ENCODE results near the gene LRMDA.

Gene LRMDA

DNA sequence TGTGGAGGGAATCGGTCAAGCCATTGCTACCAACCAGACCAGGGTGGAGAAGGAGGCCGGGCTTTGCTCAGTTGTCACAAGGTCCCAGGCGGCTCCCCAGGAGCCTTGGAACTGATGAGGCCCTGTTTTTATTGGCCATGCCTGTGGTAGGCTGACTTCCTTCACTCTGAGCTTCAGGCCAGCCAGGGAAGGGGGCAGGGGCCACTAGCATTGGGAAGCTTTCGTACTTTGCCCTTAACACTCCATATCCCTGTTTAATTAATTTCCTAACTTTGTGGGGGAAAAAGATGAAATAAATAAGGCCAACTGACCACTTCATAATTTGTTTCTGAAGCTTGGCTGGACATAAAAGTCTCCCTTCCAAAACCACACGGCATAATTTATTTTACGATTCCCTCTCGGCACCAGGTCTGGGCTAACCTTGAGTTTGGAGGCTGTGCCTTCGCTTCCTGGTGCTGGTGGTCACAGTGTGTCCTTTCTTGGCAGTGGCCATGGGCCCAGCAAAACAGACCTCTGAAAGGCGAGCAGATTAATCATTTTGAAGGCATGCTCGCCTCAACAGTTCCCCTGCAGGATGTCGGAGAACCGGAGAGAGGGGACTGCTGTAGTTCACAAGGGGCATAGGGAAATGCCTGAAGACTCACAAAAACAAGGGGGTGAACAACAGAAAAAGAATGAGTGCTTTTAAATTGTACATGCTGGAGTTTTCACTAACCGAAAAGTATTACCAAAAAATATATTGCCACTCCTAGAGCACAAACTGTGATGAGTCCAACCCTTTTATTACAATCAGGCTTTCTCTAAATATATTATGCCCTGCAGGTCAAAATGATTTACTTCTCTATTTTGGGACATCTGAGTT is 966.0 kb downstream of the LRMDA start:
- DNase-seq: no peak

DNA sequence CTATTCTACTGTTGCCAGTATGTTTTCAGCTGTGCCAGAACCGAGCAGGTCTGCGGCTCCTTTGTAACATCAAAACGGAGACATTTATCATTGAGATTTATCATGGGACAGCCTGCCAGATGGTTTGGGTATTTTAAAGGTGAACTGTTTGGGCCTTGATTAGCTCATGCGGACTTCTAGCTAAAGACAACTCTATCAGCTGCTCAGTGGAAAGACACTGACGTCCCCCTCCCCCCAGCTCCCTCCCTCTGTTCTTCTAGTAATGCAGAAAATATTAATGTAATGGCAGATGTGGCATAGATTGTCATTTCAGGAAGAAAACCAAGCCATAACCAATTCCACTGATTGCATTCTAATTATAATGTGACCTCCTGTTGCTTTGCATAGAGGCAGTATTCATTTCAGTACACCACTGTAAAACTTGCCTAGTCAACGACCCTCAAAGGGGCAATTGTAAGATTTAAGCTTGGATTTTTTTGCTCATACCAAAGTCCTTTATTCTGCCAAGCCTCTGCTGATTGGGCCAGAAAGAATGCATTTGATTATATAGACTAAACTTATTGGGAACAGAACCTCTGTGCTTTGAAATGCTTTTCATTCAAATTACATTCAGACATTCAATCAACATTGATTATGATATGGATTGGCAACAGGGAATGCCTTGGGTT is 966.8 kb downstream of the LRMDA start:
- no peak for DNase-seq

DNA sequence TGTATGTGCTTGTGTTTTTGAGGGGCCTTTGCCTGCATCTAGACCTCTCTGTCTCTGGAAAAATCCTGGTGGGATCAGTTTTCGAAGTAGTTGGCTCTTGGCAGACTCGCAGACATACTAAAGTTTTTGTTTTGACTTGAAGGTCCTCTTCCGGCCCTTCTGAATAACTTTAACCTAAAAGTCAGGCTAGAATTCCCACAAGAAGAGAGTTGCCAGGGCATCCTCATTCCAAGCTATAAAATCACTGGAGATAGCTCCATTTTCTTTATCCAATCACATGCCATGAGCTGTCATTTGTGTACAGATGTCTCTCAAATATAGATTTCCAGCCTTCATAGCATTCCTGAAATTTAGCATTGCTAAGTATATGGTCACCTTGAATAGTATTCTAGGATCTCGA is 967.8 kb downstream of the LRMDA start:
- DNase-seq: no peak

DNA sequence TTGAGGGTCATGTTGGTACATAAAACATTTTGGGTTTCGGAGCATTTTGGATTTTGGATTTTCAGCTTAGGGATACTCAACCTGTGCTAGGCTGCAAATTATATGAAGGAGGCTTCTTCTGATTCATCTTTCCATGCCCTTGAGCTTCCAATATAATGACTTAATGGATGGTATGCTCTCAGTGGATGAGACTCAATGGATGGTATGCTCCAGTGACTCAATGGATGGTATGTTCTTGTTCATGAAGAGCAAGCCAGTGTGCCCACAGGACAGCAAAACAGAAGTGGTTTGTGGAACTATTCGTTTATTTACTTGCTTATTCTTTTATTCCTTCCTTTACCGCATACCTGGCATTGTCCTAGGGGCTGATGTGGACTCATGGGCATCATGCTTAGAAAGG is 969.6 kb downstream of the LRMDA start:
- DNase-seq: no peak

DNA sequence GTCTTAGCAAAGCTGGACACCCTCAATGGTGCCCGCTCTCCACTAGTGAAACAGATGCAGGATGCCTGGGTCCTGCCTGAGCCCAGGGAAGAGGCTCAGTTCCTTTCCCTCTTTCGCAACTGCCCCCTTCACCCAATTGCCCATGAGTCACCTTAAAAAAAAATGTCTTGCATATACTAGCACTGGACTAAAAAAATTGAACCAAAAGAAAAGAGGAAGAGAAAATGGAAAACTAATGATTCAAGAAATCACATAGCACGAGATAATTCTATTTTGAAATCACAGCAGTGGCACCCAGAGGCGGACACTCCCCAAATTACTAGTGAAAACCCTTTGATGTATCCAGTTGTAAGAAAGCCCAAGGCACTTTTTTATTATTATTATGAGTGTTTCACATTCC is 972.5 kb downstream of the LRMDA start:
- no peak for DNase-seq

DNA sequence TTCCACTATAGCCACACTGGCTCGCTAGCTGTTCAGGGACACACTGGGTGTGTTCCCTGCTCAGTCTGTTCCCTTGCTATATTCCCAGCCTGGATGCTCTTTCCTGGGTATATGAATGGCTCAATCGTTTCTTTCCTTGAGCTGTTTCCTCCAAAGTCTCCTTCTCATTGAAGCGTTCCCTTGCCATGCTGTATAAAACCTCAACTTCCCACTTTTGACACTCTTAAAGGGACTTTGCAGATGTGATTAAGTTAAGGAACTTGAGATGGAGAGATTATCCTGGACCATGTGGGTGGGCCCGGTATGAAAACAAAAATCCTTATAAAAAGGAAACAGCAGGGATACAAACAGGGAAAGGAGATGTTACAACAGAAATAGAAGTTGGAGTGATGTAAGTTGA is 973.1 kb downstream of the LRMDA start:
- no peak for DNase-seq

DNA sequence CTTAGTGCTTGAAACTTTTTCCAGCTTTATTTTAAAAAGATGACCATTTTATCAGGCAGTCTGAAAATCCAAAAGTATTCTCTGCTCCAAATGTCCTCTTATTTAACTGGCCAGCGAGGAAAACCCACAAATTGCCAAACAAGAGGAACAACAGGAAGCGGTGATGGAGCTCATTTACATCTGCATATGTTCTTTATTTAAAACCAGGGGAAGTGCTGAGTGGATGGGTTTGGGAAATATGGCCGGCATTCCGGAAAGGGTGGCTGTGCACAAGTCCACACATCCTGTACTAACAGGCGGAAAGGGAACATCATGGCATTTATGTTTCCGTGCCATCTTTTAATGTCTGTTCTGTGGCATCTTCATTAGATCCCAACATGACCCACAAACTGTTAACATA is 974.5 kb downstream of the LRMDA start:
- DNase-seq: no peak

DNA sequence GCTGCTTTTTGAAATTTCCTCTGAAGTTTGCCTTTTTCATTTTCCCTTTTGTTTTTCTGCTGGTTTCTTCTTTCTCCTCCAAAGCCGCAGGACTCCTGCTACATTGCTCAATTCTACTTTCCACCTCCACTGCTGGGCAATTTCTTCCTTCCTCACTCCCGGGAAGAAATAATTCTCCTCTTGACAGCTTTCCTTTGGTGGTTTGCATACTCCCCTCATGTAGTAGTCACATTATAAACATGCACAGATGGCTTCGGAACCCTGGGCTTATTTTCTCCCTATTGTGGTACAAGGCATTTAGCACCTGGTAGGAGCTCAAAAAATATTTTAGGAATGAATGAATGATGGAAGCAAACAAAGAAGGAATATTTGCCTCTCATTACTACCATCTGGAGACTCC is 977.2 kb downstream of the LRMDA start:
- DNase-seq: no peak

DNA sequence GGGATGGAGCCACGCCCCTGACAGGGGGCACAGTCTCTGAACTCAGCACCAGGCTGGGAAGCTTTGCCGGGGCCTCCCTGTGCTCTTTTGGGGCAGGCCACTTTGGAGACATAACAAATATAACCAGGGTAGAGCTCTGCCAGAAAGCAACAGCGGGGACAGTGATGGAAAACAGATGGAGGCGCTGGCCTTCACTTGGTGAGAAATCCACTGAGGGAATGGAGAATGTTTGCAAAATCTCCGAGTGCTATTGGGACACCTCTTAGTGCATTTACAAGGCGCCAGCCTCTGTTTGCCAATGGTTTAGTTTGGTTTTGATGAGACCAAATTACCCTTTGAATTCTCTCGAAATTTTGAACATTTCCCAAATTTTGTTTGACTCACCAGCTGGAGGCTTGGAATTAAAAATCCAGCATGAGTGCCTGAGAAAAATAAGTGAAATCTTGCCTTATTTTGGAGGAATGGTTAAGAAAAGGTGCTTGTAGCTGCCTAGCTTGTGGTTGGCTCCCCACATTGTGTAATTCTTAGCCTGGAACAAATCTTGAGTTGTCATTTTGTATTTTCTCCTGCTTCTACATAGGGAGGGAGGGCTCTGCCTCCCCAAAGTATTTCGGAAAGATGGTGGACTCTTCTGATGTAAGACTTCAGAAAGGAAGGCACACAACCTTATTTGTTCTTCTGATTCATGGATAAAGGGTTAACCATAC is 980.5 kb downstream of the LRMDA start:
- no peak for DNase-seq

DNA sequence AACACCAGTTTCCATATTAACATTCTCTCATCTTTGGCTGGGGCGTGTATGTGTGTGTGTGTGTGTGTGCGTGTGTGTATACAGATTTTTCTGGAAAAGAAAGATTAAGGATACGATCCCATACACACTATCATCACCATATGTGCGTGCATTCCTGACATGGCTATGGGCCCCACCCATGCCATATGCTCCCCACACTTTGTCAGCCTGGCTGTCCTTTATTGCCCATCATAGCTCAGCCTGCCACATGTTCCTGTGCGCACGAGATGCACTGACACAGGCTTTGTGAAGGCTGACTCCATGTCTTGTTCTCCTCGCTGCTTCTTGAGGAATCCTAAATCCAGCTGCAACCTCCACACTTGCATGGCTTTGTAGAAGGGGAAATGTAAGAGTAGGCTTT is 984.1 kb downstream of the LRMDA start:
- no peak for DNase-seq

DNA sequence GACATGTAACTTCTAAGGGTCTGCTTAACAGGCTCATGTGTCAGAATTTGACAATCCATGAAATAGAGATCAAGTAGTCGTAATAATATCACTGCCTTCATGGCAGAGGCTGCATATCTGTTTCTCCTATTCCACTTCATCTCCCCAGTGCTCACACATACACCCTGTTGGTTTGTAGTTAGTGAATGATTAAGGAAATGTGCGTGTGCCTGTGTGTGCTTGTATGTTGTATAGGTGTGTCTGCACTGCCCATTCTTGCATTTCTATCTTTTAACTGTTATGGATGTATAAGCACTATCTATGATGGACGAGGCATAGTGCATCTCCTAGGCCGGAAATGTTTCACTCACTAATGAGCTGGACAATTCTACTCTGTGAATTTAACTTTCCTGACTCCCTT is 985.2 kb downstream of the LRMDA start:
- no peak for DNase-seq

DNA sequence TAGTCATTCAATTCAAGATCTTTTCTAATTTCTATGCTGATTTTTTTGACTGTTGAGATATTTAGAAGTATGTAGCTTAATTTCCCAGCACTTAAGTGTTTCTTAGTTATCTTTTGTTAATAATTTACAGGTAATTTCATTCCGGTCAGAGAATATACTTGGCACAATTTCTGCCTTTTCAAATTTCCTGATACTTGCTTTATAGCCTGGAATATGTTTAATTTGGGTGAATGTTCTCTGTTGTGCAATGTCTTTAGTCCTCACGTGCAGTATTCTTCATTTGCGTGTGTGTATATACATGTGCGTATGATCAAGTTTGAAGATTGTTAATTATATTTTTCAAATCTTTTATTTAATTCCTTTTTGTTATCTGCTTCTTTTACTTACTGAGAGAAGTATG is 989.3 kb downstream of the LRMDA start:
- DNase-seq: no peak

DNA sequence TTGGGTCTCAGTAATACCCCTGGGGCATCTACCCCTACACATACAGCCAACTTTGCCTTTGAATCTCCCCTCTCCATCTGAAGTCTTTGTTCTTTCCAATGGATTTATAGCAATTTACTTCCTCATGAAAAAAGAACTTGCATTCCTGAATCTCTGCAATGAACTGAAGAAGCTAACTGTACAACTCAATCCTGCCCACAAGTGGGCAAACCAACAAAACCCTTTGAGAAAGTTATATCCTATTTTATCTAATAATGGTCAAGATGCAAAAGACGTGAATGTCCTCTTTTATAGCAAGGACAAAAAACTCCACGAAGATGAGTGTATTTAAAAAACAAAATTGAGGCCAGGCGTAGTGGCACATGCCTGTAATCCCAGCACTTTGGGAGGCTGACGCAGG is 991.3 kb downstream of the LRMDA start:
- DNase-seq: no peak

DNA sequence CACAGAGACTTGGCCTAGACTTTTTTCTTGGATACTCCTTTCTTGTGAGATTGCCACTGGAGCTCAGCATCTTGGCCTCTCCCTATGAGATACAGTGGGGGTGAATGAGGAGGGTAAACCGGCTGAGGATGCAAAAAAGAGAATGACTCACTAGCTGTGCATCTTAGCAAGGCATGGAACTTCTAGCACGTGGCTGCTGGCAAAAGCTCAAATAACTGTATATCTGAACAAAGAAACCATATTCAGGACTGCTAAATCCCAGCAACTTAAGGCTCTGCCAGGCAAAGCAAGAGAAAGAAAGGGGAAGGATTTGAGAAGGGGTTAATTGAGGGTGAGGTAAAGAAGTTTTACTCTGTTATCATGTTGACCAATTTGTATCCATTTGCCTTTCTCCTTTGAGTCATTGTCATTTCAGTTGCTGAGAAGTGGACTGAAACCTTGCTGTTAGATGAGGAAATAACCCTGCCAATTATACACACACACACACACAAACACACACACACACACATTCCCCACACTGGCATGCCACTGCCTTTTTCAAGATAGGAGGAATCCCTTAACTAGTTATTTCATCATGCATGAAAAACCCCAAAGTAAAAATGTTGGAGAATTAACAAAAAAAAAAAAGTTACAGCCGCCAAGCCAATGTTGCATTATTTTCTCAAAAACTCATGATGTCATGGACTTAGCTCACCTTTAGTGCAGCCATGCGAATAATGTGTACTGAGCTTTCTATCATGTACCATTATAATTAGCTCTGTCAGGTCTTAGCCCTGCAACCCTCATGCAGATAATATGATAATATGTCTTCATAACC is 997.3 kb downstream of the LRMDA start:
- no peak for DNase-seq

DNA sequence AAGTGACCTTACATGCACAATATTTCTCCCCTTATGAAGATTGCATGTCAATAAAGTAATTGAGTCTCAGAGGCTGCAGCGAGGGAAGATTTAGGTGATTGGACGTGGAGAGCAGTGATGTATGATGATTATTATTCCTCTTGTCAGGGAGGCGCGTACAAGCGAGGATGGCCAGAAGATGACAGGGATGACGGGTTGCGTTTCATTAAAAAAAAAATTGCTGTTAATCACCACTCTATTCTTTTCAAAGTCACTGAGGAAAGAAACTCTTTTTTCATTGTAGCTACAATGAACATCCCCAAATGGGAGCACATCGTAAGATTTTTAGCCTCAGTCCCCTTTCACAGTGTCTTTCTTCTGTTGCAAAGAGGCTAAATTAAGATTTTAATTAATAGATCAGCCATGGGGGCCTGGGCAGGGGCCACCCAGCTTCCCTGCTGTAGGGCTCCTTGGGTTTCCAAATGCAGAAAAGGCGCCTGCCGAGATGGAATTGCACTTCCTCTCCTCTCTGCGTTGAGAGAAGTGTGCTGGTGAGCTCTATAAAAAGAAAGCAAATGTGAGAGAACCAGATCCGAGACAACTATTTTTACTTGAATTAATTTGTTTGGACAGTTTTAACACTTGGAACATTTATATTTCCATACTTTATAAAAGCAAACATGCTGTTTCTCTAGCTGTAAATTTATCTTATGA is 998.1 kb downstream of the LRMDA start:
- peak; percentile 38 for DNase-seq

DNA sequence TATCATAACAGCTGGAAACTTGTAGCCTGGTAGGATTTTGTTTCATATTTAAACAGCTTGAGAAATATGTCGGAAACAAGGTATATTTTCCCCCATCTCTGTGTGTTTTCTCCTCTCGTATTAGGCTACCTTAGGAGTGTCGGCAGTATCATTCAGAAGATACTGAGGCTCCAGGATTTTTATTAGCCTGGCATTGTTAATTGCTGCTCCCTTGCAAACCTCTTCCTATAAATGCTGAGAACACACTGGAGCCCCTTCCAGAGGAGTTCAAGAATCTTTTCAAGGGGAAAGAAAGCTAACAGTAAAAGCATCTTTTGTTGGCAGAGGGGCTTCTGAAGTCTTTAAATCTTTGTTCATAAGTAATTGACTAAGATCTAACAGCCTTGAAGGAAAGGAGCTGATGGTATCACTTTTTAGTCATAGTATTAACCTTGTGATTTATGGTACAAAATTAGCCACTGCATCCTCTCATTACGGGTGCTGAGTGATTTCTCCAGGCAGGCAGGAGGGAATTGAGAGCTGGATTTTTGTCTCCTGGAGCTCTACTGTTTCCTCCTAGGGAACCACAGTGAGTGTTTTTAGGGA is 998.7 kb downstream of the LRMDA start:
- peak; percentile 23 for DNase-seq

DNA sequence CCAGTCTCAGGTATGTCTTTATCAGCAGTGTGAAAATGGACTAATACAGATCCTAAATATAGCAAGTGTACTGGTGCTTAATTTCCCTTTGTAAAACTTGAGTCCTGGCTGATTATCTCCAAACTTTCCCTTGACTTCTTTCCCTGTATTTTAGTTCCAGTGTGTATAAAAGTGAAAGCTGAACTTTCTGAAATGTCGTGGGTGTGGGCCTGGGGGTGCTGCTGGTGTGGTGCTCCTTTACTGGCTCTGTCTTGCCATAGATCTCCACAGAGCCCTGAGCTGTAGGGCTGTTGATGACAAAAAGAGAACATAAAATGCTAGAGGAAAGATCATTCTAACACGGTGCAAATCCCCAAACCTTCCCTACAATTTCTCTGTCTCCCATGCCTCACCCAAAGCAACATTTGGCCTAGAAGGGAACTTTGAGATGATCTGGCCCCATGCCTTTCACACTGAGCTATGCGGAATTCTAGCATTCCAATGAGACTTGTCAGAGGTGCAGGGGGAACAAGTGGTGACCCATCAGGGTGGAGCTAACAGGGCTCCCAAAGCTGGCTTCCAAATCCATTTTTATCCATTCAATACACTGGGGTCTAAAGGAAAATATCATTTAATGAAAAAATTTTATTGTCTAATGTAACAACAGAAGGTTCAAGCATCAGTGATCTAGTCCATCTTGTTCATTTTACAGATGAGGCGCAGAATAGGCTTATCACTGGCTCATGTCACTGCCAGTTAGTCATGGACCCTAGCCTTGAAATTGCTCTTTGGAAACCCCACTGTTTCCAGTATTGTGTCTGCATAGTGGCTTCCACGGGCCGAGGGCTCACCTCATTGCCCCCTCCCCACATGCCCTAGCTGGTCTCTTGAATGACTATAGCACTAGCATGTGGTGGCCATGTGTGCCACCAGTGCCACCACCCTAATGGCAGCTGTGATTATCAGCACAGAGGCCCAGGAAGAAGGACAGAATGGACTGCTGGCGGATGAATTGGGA is 1000.9 kb downstream of the LRMDA start:
- DNase-seq: no peak

DNA sequence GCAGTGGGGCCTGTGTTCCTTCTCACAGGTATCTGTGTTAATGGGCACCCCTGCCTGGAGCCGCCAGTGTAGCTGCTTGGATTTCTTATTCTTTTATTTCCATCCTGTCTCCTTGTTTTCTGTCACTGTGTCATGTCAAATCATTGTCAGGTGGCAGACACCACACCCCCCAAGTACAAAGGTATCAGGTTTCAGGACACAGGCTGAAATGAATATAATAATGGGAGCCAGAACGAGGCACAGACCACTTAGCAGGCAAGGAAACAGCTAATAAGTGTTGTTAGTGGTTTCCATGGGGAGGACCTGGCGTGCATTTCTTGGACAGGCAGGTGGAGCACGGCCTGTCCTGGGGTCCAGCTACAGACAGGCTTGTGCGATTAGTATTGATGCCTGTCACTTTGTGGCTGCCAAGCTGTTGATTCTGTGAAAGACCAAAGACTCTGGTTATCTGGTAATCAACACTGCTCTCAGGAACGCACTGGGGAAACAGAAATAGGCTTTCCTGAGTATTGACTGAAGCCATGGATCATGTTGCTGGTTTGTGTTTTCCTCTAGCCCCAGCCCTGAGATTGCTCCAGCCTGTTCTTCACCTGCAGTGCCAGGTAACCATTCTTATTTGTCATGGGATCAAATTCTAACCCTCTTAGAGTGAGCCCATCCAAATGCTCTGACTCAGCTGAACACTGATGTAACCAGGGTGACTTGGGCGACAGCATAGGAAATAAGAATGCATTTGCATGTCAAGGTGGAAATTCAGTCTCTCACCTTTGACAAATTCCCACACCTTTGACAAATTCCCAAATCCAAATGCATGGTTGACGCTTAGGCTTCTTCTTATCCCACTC is 1002.0 kb downstream of the LRMDA start:
- DNase-seq: peak; percentile 91

DNA sequence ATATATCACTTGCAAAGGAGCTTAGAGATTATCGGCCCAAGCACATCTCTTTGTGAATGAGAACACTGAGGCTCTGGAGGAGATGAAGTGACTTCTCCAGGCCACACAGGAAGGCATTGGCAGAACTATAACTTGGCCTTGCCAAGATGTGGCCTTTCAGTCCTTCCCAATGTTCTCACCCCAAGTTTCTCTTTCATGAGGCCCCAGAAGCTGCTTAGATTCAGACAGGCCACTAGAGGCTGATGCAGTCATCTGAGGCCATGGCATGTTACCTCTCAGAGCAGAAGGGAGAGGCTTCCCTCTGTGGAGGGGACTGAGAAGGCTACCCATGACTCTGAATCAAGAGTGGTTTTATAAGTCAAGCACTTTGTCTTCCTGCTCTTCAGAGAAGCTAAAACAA is 1003.7 kb downstream of the LRMDA start:
- DNase-seq: no peak

DNA sequence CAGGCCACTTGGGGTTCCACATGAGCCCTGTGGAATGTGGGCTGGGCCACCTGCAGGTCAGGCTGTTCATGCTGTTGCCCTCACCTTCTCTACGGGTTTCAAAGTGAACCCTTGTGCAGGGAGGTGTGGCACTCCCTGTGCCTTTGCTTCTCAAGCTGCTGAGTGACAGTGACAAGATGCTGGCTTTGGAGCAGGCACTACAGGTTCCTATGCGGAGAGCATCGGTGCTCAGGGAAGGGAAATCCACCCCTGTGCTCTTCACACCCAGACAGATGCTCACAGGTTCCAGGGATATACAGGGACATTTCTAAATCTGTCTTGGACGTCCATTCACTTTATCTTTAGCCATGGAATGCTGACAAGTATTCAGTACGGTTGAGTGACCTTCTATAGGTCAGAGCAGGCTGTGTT is 1005.0 kb downstream of the LRMDA start:
- DNase-seq: no peak
